Naive thymus-derived CD8-positive, alpha-beta T cell (primary cell): ENCODE results near the gene NDUFA13. TPM values are rescaled to one million over a fixed set of nuclear protein-coding genes. Genes with fewer than 3 reads are reported as not detected.
"Not testable (repeated sequence)": the region's sequence is repeated elsewhere in the genome, so short reads cannot be mapped to it uniquely, and the experiment has no call there.

Experiments
- ATAC-seq, 2 donors: fragments of 150-1000 bp; cut with Tn5 transposase in 1 of 2; sonication (Bioruptor Pico), chemical (Tn5 transposase) in 1 of 2; 1 replicate in 1 of 2; 2 replicates in 1 of 2; pipeline ENCODE4 v1.10.0; 2021; ENCODE audit warnings: mild to moderate bottlenecking in 2 of 2, moderate library complexity in 2 of 2
- POLR2A ChIA-PET: fragments of 350-600 bp; sonication (Branson Sonifier 250); formaldehyde crosslinking; loops from one replicate; lab custom pipeline; 2021; ENCODE audit warnings: antibody characterized with exemption; lab: Charles Lee
- DNase-seq, 10 donors: peaks; one replicate each; pipeline versions ENCODE4 v3.0.0 to v3.0.0-alpha.2; 2020 to 2022
- H3K27ac Mint-ChIP-seq, 10 donors: one replicate each; pipeline ENCODE4 v1.8.0; 2020 to 2022; ENCODE audit warnings: mild to moderate bottlenecking in 10 of 10, mixed read lengths in 10 of 10, moderate library complexity in 4 of 10, inconsistent platforms in 1 of 10
- H3K27me3 Mint-ChIP-seq, 5 donors: one replicate each; pipeline ENCODE4 v1.8.0; 2021 to 2022; ENCODE audit warnings: mixed read lengths in 5 of 5
- H3K36me3 Mint-ChIP-seq, 3 donors: one replicate each; pipeline ENCODE4 v1.8.0; 2020 to 2022; ENCODE audit warnings: mixed read lengths in 3 of 3, mild to moderate bottlenecking in 2 of 3, inconsistent platforms in 1 of 3
- H3K4me1 Mint-ChIP-seq, 4 donors: one replicate each; pipeline ENCODE4 v1.8.0; 2021 to 2022; ENCODE audit warnings: mixed read lengths in 4 of 4
- H3K4me3 Mint-ChIP-seq, 10 donors: one replicate each; pipeline ENCODE4 v1.8.0; 2020 to 2022; ENCODE audit warnings: mild to moderate bottlenecking in 10 of 10, mixed read lengths in 10 of 10, moderate library complexity in 6 of 10, inconsistent platforms in 1 of 10
- H3K9me3 Mint-ChIP-seq, 9 donors: one replicate each; pipeline ENCODE4 v1.8.0; 2020 to 2022; ENCODE audit warnings: mixed read lengths in 9 of 9, mild to moderate bottlenecking in 3 of 9, inconsistent platforms in 1 of 9, moderate library complexity in 1 of 9
- polyA plus RNA-seq, 3 donors: library from polyadenylated mRNA; unstranded; fragments of 300-500 nt; fragmentation: Illumina TruSeq; gene quantifications; one replicate each; pipeline ENCODE4 v1.2.3, GENCODE V29; 2021
- total RNA-seq, 8 experiments: library from RNA in 2 of 8; stranded (reverse) in 2 of 8; gene quantifications; one replicate each; pipeline ENCODE4 v1.2.3 and lab custom pipeline; 2021 to 2026

The NDUFA13 gene
- total RNA-seq, result 100 to 1,000 TPM; 177 to 180 TPM
- 100 to 1,000 TPM; 329 to 360 (median 338) TPM for polyA plus RNA-seq
- 2.4 to 5.9 (median 4.5) reads per million in 6 experiments for total RNA-seq (lab: John Stamatoyannopoulos, UW)

DNA sequence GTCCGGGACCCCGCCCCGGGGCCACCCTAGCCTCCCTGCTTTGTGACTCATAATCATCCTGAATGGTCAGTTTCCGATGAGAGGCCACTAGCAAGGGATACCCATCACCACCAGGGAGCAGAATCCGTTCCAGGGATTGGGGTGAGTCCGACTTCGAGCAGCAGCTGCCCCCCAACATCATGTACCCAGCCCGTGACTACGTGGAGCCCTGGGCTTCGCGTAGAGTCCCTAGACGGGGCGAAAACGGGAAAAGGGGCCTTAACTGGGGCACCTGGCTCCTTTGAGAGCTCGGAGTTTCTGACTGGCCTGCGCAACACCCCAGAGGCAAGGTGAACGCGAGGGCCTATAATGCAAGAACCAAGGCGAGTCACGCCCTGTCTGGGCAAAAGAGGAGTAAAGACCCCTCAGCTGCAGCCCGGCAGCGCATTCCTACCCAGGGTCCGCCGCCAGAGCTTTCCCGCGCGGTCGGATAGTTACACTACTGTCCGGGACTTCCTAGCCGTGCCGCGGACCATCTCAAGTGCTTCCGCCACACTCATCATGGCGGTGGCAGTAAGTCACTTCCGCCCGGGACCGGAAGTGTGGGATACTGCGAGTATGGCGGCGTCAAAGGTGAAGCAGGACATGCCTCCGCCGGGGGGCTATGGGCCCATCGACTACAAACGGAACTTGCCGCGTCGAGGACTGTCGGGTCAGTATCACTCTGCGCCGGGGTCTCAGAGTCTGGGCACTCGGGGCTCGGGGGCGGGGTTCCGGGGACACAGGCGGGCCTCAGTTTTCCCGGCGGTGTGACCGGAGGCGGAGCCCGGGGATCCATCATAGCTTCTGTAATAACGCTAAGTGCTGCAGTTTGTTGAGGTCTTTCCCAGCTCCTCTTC lies at the start of gene NDUFA13:
TSS of gene NDUFA13 (plus strand) at position 584 of the 878 bp plus-strand sequence. CDS start at position 598, 14 bp downstream.
- Mint-ChIP-seq H3K36me3 (peaks cover 0 to 21% (median 3%) of the 10 kb centered on the region in 3 donors), H3K27ac (peak within 1 kb of the TSS; percentile 91 to 98 (median 97)), H3K4me1 (peaks cover 10 to 51% (median 29%) of the 10 kb centered on the region in 4 donors), H3K27me3 (no peaks in the 10 kb centered on the region), H3K4me3 (peak within 1 kb of the TSS; percentile 91 to 98 (median 96)), H3K9me3 (no peaks in the 10 kb centered on the region)
- DNase-seq (peak; percentile 84 to 99 (median 93)), ATAC-seq (peak; percentile 86 to 90)
- POLR2A ChIA-PET, result interaction anchor here (0.5 to 3.4 kb wide), 26 partner anchors 10 to 596 kb away, joined by 3 to 18 read pairs (median 4); partner anchors contain the start of genes BORCS8, COPE, DDX49 and GATAD2A

DNA sequence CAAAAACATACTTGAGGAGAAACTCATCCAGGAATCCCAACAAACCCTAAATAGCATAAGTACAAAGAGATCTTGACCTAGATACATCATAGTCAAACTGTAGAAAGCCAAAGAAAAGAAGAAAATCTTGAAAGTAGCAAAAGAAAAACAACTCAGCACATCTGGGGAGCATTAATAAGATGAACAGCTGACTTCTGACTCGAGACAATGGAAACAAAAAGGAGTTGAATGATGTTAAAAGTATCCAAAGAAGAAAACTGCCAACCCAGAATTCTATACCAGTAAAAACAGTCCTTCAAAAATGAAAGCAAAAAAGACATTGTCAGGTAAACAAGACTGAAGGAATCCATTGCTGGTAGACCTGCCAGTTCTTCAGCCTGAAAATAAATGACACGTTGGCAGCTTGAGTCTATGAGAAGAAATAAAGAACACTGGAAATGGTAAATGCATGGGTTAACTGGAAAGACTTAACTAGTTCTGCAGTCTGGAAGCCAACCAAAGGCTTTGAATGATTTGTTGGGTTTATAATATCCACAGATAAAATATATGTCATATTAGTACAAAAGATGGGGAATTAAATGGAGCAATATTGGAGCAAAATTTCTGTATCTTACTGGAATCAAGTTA lies 47.5 kb upstream of the NDUFA13 start:
- no peaks in the 10 kb centered on the region for H3K27me3 Mint-ChIP-seq
- POLR2A ChIA-PET, result interaction anchor here (1.0 kb wide), 1 partner anchor 24 kb away, joined by 3 read pairs; no protein-coding TSS in a partner anchor
- H3K4me3 Mint-ChIP-seq, result no peak overlapping the region
- peak in 1 of 2 donors; percentile 33 for ATAC-seq
- peaks cover 28 to 69% (median 54%) of the 10 kb centered on the region in 4 donors for H3K4me1 Mint-ChIP-seq
- no peak for DNase-seq
- peaks cover 0 to 21% (median 13%) of the 10 kb centered on the region in 9 donors for H3K9me3 Mint-ChIP-seq
- peak overlapping the region in 8 of 10 donors; percentile 33 to 75 (median 59) for H3K27ac Mint-ChIP-seq
- H3K36me3 Mint-ChIP-seq, result peaks cover 16 to 64% (median 50%) of the 10 kb centered on the region in 3 donors

DNA sequence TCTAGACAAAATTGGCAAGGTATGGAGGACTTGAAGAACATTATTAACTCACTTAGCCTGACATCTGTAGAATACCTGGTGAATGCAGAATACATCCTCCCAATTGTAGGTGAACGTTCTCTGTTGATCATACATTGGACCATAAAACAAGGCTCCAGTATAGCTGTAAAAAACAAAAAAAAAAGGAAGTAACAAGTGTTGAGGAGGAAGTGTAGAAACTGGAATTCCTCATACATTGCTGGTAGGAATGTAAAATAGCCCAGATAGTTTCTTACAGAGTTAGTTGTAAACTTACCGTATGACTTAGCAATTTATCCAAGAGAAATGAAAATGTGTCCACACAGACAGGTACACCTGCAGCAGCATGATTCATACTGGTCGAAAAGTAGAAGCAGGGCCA lies 45.4 kb upstream of the NDUFA13 start:
- Mint-ChIP-seq H3K4me3 (peak overlapping the region in 1 of 10 donors; percentile 26), H3K36me3 (peaks cover 16 to 71% (median 45%) of the 10 kb centered on the region in 3 donors), H3K27ac (peak overlapping the region in 6 of 10 donors; percentile 5 to 74 (median 36)), H3K27me3 (no peaks in the 10 kb centered on the region), H3K4me1 (peaks cover 25 to 69% (median 55%) of the 10 kb centered on the region in 4 donors), H3K9me3 (peaks cover 0 to 21% (median 13%) of the 10 kb centered on the region in 9 donors)
- POLR2A ChIA-PET, result interaction anchor here (0.7 to 1.0 kb wide), 2 partner anchors 11 to 53 kb away, joined by 4 to 6 read pairs; no protein-coding TSS in a partner anchor
- DNase-seq (no peak), ATAC-seq (no peak)

DNA sequence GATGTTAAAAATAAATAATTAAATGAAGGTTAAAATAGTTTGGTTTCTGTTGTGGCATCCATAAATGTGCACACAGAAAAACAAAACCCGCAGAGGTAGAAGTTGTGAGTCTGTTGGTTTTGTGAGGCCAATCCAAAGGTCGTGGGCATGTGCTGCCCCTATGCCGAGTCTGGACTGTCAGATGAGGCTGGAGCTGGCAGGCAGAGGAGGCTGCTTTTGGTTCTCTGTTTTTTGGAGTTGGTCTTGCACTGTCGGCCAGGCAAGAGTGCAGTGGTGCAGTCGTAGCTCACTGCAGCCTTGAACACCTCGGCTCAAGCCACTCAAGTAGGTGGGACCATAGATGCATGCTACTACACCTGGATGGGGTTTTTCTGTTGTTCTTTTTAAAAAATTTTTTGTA lies 44.3 kb upstream of the NDUFA13 start:
- H3K27ac Mint-ChIP-seq, result peak overlapping the region in 7 of 10 donors; percentile 53 to 83 (median 59)
- no peak for DNase-seq
- no peak for ATAC-seq
- POLR2A ChIA-PET, result interaction anchor here (0.9 kb wide), 1 partner anchor 12 kb away, joined by 4 read pairs; no protein-coding TSS in a partner anchor
- H3K36me3 Mint-ChIP-seq, result peaks cover 16 to 68% (median 34%) of the 10 kb centered on the region in 3 donors
- peaks cover 0 to 19% (median 13%) of the 10 kb centered on the region in 9 donors for H3K9me3 Mint-ChIP-seq
- no peaks in the 10 kb centered on the region for H3K27me3 Mint-ChIP-seq
- H3K4me3 Mint-ChIP-seq, result peak overlapping the region in 1 of 10 donors; percentile 34
- H3K4me1 Mint-ChIP-seq, result peaks cover 28 to 70% (median 58%) of the 10 kb centered on the region in 4 donors

DNA sequence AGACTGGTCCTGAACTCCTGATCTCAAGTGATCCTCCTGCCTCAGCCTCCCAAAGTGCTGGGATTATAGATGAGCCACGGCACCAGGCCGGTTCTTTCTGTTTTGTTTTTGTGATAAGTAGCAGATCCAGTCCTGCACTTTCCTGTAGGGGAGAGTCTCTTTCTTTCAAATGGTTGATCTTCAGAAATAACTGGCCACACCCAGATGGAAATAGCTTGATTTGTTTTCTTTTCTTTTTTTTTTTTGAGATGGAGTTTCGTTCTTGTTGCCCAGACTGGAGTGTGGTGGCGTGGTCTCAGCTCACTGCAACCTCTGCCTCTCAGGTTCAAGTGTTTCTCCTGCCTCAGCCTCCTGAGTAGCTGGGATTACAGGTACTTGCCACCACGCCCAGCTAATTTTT lies 43.9 kb upstream of the NDUFA13 start:
- POLR2A ChIA-PET, result interaction anchor here (0.9 kb wide), 1 partner anchor 12 kb away, joined by 4 read pairs; no protein-coding TSS in a partner anchor
- Mint-ChIP-seq H3K4me1 (peaks cover 31 to 74% (median 61%) of the 10 kb centered on the region in 4 donors), H3K27ac (peak overlapping the region; percentile 53 to 83 (median 70)), H3K4me3 (peak overlapping the region in 1 of 10 donors; percentile 34), H3K36me3 (peaks cover 16 to 67% (median 30%) of the 10 kb centered on the region in 3 donors), H3K9me3 (peaks cover 0 to 19% (median 13%) of the 10 kb centered on the region in 9 donors)
- ATAC-seq, H3K27me3 Mint-ChIP-seq, DNase-seq: not testable (repeated sequence)

DNA sequence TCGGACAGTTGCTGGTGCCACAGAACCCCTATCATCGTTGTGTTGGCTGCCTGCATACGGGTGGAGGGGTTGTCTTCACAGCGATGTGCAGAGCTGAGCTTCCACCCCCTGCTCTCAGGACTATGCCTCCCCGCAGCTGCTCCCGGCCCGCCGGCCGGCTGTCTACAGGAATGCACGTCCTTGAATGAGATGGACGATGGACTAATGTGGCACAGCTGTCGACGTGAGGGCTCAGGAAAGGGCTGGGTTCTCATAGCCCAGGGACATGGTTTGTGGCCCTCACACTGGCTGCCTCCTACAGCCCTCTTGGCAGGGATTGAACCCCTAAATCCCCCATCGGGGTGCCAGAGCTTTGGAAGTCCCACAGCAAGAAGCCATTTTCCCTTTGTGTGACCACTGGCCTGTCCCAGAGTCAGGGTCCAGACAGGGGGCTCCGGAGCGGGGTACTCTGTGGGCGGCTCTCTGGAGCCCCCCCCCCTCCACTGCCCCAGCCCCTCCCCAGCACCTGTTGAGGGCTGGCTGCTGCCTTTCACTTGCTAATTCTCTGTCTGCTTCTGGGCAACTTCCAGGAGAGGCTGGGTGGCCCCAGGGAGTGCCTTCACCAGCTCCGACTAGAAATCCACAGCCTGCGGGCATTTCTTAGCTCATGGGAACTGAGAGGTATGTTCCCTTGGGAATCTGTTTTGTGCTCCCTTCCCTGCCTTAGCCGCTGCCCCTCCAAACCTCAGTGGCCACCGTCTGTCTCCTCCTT lies 40.8 kb upstream of the NDUFA13 start:
- peak overlapping the region in 1 of 10 donors; percentile 16 for H3K4me3 Mint-ChIP-seq
- ATAC-seq, result no peak
- H3K9me3 Mint-ChIP-seq, result no peaks in the 10 kb centered on the region
- H3K4me1 Mint-ChIP-seq, result peaks cover 39 to 91% (median 78%) of the 10 kb centered on the region in 4 donors
- peaks cover 0 to 60% (median 9%) of the 10 kb centered on the region in 3 donors for H3K36me3 Mint-ChIP-seq
- no peaks in the 10 kb centered on the region for H3K27me3 Mint-ChIP-seq
- POLR2A ChIA-PET, result interaction anchor here (1.2 to 2.4 kb wide), 3 partner anchors 13 to 90 kb away, joined by 3 to 8 read pairs (median 6); no protein-coding TSS in a partner anchor
- peak overlapping the region; percentile 22 to 90 (median 77) for H3K27ac Mint-ChIP-seq
- no peak for DNase-seq

DNA sequence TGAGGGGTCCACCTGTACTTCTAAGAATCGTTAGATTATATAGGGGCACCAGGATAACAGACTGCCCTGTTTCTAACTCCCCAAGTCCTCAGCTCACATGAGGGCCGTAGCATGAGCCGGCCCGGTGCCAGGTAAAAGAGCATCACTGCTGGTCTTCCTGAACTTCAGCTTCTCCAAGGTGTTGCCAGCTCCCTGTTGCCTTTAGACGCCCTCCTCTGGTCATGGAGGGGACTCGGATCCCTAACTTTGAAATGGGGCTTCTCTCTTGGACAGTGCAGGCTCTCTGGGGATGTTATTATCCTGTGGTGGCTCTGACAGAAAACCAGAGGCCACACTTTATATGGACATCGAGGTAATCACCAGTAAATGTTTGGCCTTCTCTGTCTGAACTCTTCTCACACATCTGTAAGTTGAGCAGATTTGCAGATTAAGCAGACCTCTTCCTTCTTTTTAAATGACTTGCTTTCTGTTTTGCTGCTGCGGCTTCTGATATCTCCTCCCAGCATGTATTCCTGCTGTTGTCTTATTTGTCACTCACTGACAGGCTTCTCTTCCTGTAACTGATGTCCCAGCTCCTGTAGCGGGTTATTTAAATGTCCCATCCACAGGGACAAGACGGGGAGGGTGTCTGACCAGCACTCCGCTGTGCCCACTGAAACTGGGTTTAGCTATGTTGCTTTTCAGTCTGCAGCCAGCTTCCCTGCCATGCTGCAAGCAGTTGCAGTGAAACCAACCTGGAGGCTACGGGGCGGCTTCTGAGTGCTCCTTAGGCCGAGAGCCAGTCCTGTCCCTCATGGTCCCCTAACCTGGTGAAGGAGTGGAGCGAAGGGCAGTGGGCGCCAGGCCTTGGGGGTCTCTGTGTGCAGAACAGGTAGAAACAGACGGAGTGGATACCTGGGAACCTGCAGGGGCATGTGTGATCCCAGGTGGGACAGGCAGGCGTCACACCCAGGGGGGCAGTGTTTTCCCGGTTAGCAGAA lies 39.9 kb upstream of the NDUFA13 start:
- no peak for DNase-seq
- H3K27me3 Mint-ChIP-seq, result no peaks in the 10 kb centered on the region
- peaks cover 0 to 56% (median 5%) of the 10 kb centered on the region in 3 donors for H3K36me3 Mint-ChIP-seq
- H3K9me3 Mint-ChIP-seq, result no peaks in the 10 kb centered on the region
- peak in 1 of 2 donors; percentile 30 for ATAC-seq
- POLR2A ChIA-PET, result interaction anchor here (0.9 to 2.4 kb wide), 5 partner anchors 10 to 91 kb away, joined by 3 to 8 read pairs (median 5); no protein-coding TSS in a partner anchor
- H3K27ac Mint-ChIP-seq, result peak overlapping the region; percentile 22 to 91 (median 82)
- H3K4me3 Mint-ChIP-seq, result peak overlapping the region in 1 of 10 donors; percentile 6
- peaks cover 38 to 92% (median 79%) of the 10 kb centered on the region in 4 donors for H3K4me1 Mint-ChIP-seq

DNA sequence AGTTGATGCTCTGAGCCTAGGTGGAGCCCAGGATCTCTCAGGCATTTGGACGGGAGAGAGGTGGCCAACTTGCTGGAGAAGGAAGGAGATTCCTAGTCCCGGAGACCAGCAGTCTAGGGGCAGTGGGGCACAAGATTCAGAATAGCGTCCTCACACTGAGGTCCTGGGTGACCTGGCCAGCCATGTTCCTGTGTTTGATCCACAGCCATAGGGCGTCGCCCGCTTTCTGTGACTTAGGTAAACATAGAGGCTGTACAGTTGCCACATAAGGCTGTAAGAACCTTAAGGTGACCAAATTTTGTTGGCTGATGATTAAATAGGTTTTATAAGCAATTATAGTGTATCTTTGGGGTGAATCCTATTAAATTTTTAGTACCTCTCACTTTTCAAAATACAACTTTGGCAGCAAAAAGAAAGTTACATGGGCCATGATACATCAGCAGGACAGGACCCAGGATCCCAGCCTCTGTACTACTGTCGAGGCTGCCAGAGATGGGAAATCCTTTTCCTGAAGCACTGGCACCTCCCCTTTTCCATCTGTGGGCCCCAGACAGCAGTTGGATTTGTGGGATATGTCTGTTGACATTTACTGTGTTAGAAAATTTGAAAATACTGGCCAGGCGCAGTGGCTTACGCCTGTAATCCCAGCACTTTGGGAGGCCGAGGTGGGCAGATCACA lies 38.2 kb upstream of the NDUFA13 start:
- Mint-ChIP-seq H3K36me3 (peaks cover 0 to 47% (median 2%) of the 10 kb centered on the region in 3 donors), H3K4me3 (peak overlapping the region in 1 of 10 donors; percentile 34), H3K27me3 (no peaks in the 10 kb centered on the region), H3K4me1 (peaks cover 36 to 90% (median 75%) of the 10 kb centered on the region in 4 donors), H3K27ac (peak overlapping the region; percentile 38 to 91 (median 74)), H3K9me3 (no peaks in the 10 kb centered on the region)
- no peak for ATAC-seq
- DNase-seq, result no peak
- POLR2A ChIA-PET, result interaction anchor here (0.6 to 1.0 kb wide), 2 partner anchors 8 to 109 kb away, joined by 5 to 6 read pairs; no protein-coding TSS in a partner anchor

DNA sequence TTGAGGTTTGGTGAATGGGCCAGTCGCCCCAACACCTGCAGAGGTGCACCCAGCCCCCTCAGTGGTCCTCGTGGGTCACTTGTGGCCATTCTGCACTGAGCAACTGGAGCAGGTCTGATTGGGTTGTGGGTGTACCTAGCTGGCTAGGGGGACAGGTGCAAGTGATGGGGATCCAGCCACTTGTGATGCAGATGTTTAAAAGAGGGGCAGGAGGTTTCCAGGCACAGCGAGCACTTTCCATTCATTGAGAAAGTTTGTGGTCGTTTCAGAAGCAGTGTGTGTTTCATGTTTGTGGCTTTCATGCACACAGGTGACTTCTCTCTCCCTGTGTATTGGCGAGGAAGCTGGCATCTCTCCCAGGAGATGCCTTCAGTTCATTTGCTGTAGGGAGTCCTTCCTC lies 35.3 kb upstream of the NDUFA13 start:
- Mint-ChIP-seq H3K27me3 (no peaks in the 10 kb centered on the region), H3K4me3 (peak overlapping the region in 2 of 10 donors; percentile 18 to 62), H3K4me1 (peaks cover 36 to 87% (median 72%) of the 10 kb centered on the region in 4 donors), H3K36me3 (peaks cover 0 to 36% (median 3%) of the 10 kb centered on the region in 3 donors), H3K27ac (peak overlapping the region; percentile 57 to 89 (median 78)), H3K9me3 (no peaks in the 10 kb centered on the region)
- DNase-seq (no peak), ATAC-seq (peak; percentile 48 to 67)
- POLR2A ChIA-PET, result no interaction called here
